HepG2 (cell line): Measurements from ENCODE around the gene ARHGAP19. TPM values are rescaled to one million over a fixed set of nuclear protein-coding genes. Genes with fewer than 3 reads are reported as not detected.

ENCODE experiments used
- ATAC-seq: fragments of 200-7000 bp; cut with Tn5 transposase; 3 replicates; pipeline ENCODE4 v1.9.1; 2020; ENCODE audit warnings: mild to moderate bottlenecking, moderate library complexity
- BruUV-seq: library from RNA; stranded (reverse); fragments of 400-500 nt; replicated peaks from 2 replicates; lab custom pipeline; 2021; lab: Mats Ljungman, UMichigan
- CTCF ChIA-PET: fragments of 300-600 bp; formaldehyde crosslinking; extraction: SDS; loops from one replicate; lab custom pipeline; 2021; ENCODE audit warnings: low total read pairs, inconsistent platforms, low intra/inter-chr PET ratio; lab: Yijun Ruan, JAX
- POLR2A ChIA-PET: fragments of 350-600 bp; sonication (Branson Sonifier 250); formaldehyde crosslinking; loops from one replicate; lab custom pipeline; 2020; ENCODE audit warnings: antibody characterized with exemption, inconsistent platforms; lab: Yijun Ruan, JAX
- DNase-seq: peaks from one replicate; pipeline ENCODE4 v3.0.0-alpha.2; 2015; ENCODE audit warnings: low spot score
- FAIRE-seq: peaks from 3 replicates; lab custom pipeline; 2011; peaks lifted over from hg19 to GRCh38; lab: Jason Lieb, UNC
- H2AFZ ChIP-seq: one replicate; pipeline ENCODE4 v1.6.1; 2011; ENCODE audit warnings: low read length, inconsistent platforms
- H3K27ac ChIP-seq: fragments of 300-600 bp; 3 replicates; pipeline ENCODE4 v1.8.0; 2011; ENCODE audit warnings: mixed run types, mild to moderate bottlenecking, mixed read lengths, low read length, inconsistent platforms; ENCODE audit not compliant: insufficient read depth; ENCODE audit errors: extremely low read length
- H3K27me3 ChIP-seq, 2 experiments: fragments of 200-600 bp in 1 of 2; 2 replicates in 1 of 2; 3 replicates in 1 of 2; pipeline versions ENCODE4 v1.6.0 to v1.8.0; 2011; ENCODE audit warnings: low read length in 2 of 2, mild to moderate bottlenecking in 2 of 2, moderate library complexity in 2 of 2, inconsistent platforms in 1 of 2; ENCODE audit not compliant: insufficient read depth in 2 of 2, control insufficient read depth in 1 of 2
- H3K36me3 ChIP-seq, 2 experiments: fragments of 200-600 bp in 1 of 2; replicated peaks in 1 of 2; 2 replicates in 1 of 2; 3 replicates in 1 of 2; pipeline versions ENCODE4 v1.5.1 to v1.8.0; 2011; ENCODE audit warnings: low read length in 2 of 2, inconsistent platforms in 1 of 2; ENCODE audit not compliant: insufficient read depth in 2 of 2, control insufficient read depth in 1 of 2
- H3K4me1 ChIP-seq: 2 replicates; pipeline ENCODE4 v1.5.1; 2012; ENCODE audit warnings: low read length, inconsistent platforms; ENCODE audit not compliant: insufficient read depth
- H3K4me2 ChIP-seq: 2 replicates; pipeline ENCODE4 v1.6.0; 2011; ENCODE audit warnings: low read depth, low read length, inconsistent platforms
- H3K4me3 ChIP-seq, 3 experiments: fragments of 200-600 bp in 1 of 3; sonication (generic), shearing (Covaris generic) in 1 of 3; replicated peaks in 1 of 3; 2 replicates each; pipeline ENCODE4 v1.5.1; 2011 to 2016; ENCODE audit warnings: low read length in 3 of 3, inconsistent platforms in 2 of 3, low read depth in 2 of 3, mild to moderate bottlenecking in 2 of 3, control low read depth in 1 of 3, mixed read lengths in 1 of 3; ENCODE audit not compliant: insufficient read depth in 1 of 3
- H3K79me2 ChIP-seq: one replicate; pipeline ENCODE4 v1.6.1; 2011; ENCODE audit warnings: low read length, inconsistent platforms; ENCODE audit not compliant: insufficient read depth
- H3K9ac ChIP-seq: 2 replicates; pipeline ENCODE4 v1.6.0; 2011; ENCODE audit warnings: mild to moderate bottlenecking, low read depth, low read length, inconsistent platforms; ENCODE audit not compliant: insufficient read depth
- H3K9me3 ChIP-seq: 2 replicates; pipeline ENCODE4 v1.5.1; 2012; ENCODE audit warnings: mild to moderate bottlenecking, low read length
- H4K20me1 ChIP-seq: 2 replicates; pipeline ENCODE4 v1.6.0; 2011; ENCODE audit warnings: inconsistent platforms, mild to moderate bottlenecking, low read length, moderate library complexity; ENCODE audit not compliant: insufficient read depth
- DR1 ChIP-seq: sonication (generic); formaldehyde crosslinking; IDR thresholded peaks from 2 replicates; pipeline ENCODE4 v1.8.0; 2021; ENCODE audit warnings: mild to moderate bottlenecking, missing genetic modification reagents, inconsistent platforms
- GTF2F1 ChIP-seq: fragments of 150-350 bp; IDR thresholded peaks from 2 replicates; pipeline ENCODE4 v1.6.1; 2014; ENCODE audit warnings: low read length
- HNRNPUL1 ChIP-seq: fragments of 200-400 bp; formaldehyde crosslinking; IDR thresholded peaks from 2 replicates; pipeline ENCODE4 v1.6.1; 2017; ENCODE audit warnings: low read depth, mild to moderate bottlenecking, low read length, moderate library complexity
- KMT2A ChIP-seq: sonication (generic); formaldehyde crosslinking; IDR thresholded peaks from 2 replicates; pipeline ENCODE4 v1.4.0; 2020; ENCODE audit warnings: missing genetic modification reagents
- RBM22 ChIP-seq: fragments of 200-400 bp; formaldehyde crosslinking; optimal IDR thresholded peaks from 2 replicates; pipeline ENCODE3; 2017; ENCODE audit warnings: mild to moderate bottlenecking, low read length, moderate library complexity
- ZNF121 ChIP-seq: sonication (generic); formaldehyde crosslinking; IDR thresholded peaks from 2 replicates; pipeline ENCODE4 v1.5.0; 2020; ENCODE audit warnings: mild to moderate bottlenecking, missing genetic modification reagents
- ZNF160 ChIP-seq: sonication (generic); formaldehyde crosslinking; IDR thresholded peaks from 2 replicates; pipeline ENCODE4 v1.8.0; 2022; ENCODE audit warnings: mild to moderate bottlenecking, inconsistent platforms, missing genetic modification reagents
- WGBS: methylation state at CpG from one replicate; pipeline ENCODE4 v1.1.6; 2017; ENCODE audit warnings: low lambda C conversion rate; 5-methylcytosine and 5-hydroxymethylcytosine counted together
- in situ Hi-C: cut with HindIII; loops from 2 replicates; pipeline ENCODE4 v1.10.0; 2017; ENCODE audit warnings: low pct_unique_long_range_greater_than_20kb; ENCODE audit not compliant: extremely low pct_ligation_motif_present
- intact Hi-C: fragments of 100-400 bp; cut with micrococcal nuclease; formaldehyde crosslinking; loops from one replicate; pipeline ENCODE4 v1.10.0; 2022; ENCODE audit not compliant: unreplicated experiment
- polyA plus RNA-seq, 8 experiments: library from polyadenylated mRNA; depleted of rRNA in 3 of 8; stranded (reverse) in 7 of 8; unstranded in 1 of 8; fragments of >200 nt; fragmentation: Illumina TruSeq in 4 of 8; extraction: Trizol in 4 of 8; gene quantifications; 2 replicates each; pipeline versions ENCODE4 v1.2.1 to v1.2.3, GENCODE V29; 2011 to 2016; ENCODE audit warnings: low read depth in 4 of 8, missing spikeins in 1 of 8, mixed read lengths in 1 of 8; ENCODE audit not compliant: insufficient read depth in 1 of 8
- total RNA-seq, 5 experiments: library from RNA; depleted of rRNA; stranded (reverse); fragments of >200 nt; fragmentation: Illumina TruSeq; extraction: Trizol; gene quantifications; 2 replicates each; pipeline ENCODE4 v1.2.3, GENCODE V29; 2016; ENCODE audit warnings: low read depth in 1 of 5
- TF ChIP-seq, protein P1 (sequence below): sonication (generic); formaldehyde crosslinking; IDR thresholded peaks from 2 replicates; pipeline ENCODE4 v1.4.0; 2020; ENCODE audit warnings: missing genetic modification reagents; ENCODE audit errors: not compliant biosample characterization
- TF ChIP-seq, protein P2 (sequence below), 2 experiments: sonication (generic) in 1 of 2; formaldehyde crosslinking in 1 of 2; IDR thresholded peaks; 2 replicates each; pipeline versions ENCODE4 v1.4.0 to v1.6.1; 2018 to 2020; ENCODE audit warnings: missing genetic modification reagents in 2 of 2, borderline replicate concordance in 1 of 2, low read depth in 1 of 2, mild to moderate bottlenecking in 1 of 2, missing biosample characterization in 1 of 2
- TF ChIP-seq, protein P3 (sequence below): IDR thresholded peaks from 2 replicates; pipeline ENCODE4 v1.6.1; 2016; ENCODE audit warnings: missing genetic modification reagents, missing compliant biosample characterization

ARHGAP19 gene
- total and polyA plus RNA-seq, 2 of the 13 experiments (the other 11 are each of a cell fraction or from before 2014, with no cell fraction given): 7.6 to 10.0 TPM

DNA sequence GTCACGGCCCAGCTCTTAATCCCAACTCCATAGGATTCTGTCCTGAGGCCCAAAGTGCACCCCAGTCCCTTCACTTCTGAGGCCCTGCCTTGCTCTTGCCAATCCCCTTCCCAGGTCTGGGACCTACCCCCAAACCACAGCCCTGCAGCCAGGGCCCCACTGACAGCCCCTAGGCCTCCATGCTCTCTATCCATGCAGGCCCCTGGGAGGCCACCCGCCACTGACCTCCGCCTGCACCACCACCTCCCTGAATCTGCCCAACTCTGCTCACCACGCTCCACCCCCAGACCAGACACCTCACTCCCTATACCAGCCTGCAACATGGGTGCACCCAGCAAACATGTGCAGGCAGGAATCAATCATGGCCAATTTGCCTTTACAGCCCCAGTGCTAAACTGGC lies 116.9 kb downstream of the ARHGAP19 start:
- no peaks in the 10 kb centered on the region for H3K36me3 ChIP-seq
- ATAC-seq: no peak
- no peak overlapping the region for H3K4me3 ChIP-seq
- no peak overlapping the region for H3K9ac ChIP-seq
- no peak overlapping the region for H2AFZ ChIP-seq
- H3K27ac ChIP-seq: no peak overlapping the region
- peaks cover 7% of the 10 kb centered on the region; the same call in 1 of the 2 replicates for H3K4me1 ChIP-seq
- H3K27me3 ChIP-seq: peaks cover 3 to 76% of the 10 kb centered on the region in 2 experiments
- intact Hi-C loops: no loop called here
- POLR2A ChIA-PET: no interaction called here
- H3K79me2 ChIP-seq: no peaks in the 10 kb centered on the region
- in situ Hi-C loops: no loop called here
- no peaks in the 10 kb centered on the region for H3K9me3 ChIP-seq
- BruUV-seq: no TSS peak
- H4K20me1 ChIP-seq: no peaks in the 10 kb centered on the region
- WGBS: 32% methylated on average over 4 of the region's 4 CpGs
- TF ChIP-seq ZNF121 (no peak), ZNF160 (CRISPR knock-in tag) (no peak), DR1 (CRISPR knock-in tag) (no peak), GTF2F1 (no peak), RBM22 (no peak), KMT2A (CRISPR knock-in tag) (no peak), HNRNPUL1 (no peak)
- TF ChIP-seq, protein P1, sequence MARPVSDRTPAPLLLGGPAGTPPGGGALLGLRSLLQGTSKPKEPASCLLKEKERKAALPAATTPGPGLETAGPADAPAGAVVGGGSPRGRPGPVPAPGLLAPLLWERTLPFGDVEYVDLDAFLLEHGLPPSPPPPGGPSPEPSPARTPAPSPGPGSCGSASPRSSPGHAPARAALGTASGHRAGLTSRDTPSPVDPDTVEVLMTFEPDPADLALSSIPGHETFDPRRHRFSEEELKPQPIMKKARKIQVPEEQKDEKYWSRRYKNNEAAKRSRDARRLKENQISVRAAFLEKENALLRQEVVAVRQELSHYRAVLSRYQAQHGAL: no peak
- TF ChIP-seq, protein P2, sequence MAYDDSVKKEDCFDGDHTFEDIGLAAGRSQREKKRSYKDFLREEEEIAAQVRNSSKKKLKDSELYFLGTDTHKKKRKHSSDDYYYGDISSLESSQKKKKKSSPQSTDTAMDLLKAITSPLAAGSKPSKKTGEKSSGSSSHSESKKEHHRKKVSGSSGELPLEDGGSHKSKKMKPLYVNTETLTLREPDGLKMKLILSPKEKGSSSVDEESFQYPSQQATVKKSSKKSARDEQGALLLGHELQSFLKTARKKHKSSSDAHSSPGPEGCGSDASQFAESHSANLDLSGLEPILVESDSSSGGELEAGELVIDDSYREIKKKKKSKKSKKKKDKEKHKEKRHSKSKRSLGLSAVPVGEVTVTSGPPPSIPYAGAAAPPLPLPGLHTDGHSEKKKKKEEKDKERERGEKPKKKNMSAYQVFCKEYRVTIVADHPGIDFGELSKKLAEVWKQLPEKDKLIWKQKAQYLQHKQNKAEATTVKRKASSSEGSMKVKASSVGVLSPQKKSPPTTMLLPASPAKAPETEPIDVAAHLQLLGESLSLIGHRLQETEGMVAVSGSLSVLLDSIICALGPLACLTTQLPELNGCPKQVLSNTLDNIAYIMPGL (CRISPR knock-in tag; IDR thresholded peaks at IDR 0.05; ENCODE audit: borderline replicate concordance in 1 of 2, low read depth in 1 of 2): no peak
- TF ChIP-seq, protein P3, sequence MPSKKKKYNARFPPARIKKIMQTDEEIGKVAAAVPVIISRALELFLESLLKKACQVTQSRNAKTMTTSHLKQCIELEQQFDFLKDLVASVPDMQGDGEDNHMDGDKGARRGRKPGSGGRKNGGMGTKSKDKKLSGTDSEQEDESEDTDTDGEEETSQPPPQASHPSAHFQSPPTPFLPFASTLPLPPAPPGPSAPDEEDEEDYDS (CRISPR knock-in tag): no peak
- H3K4me2 ChIP-seq: no peak overlapping the region
- no peak for DNase-seq
- FAIRE-seq: no peak
- CTCF ChIA-PET: no interaction called here
